GM19025 (cell line): ENCODE data around the gene PFN1.

Experiments used
- ATAC-seq: cut with Tn5 transposase; IDR thresholded peaks from one replicate; pipeline ENCODE4 v1.9.1; 2021; ENCODE audit warnings: mild to moderate bottlenecking, low read depth, moderate library complexity; ENCODE audit not compliant: unreplicated experiment

The PFN1 gene

DNA sequence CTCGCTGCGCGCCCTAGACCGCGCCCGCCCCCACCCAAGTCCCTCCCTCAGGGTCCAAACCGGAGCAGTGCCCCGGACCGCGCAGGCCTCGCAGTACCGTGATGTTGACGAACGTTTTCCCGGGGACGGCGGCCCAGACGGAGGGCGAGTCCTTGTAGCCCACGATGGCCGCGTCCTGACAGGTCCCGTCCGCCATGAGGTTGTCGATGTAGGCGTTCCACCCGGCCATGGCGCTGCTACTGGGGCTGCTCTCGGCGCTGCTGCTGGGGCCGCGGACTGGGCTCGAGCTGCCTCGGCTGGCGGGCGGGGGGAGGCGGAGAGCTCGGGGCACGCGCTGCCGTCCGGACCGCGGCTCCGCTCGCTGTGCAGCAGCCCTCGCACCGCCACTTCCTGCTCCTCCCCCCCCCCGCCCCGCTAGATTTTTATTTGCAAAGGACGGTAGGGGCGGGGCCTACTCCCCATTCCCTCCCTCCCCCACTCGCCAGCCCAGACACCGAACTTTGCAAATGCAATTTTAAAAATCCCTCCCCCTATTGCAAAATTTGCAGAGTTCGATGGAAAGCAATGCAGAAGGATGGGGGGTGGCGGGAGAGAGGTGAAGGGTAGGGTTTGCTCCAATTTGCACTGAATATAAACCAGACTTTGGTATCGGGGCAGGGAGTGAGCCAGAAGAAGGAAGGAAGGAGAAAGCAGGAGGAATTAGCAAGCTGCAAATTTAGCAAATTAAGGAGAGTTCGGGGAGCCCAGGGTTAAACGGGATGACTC, at the start of gene PFN1:
Gene PFN1 (minus strand): TSS at position 365 of the 765 bp plus-strand sequence. CDS start 136 bp downstream, at position 229.
- ATAC-seq, result no peak

DNA sequence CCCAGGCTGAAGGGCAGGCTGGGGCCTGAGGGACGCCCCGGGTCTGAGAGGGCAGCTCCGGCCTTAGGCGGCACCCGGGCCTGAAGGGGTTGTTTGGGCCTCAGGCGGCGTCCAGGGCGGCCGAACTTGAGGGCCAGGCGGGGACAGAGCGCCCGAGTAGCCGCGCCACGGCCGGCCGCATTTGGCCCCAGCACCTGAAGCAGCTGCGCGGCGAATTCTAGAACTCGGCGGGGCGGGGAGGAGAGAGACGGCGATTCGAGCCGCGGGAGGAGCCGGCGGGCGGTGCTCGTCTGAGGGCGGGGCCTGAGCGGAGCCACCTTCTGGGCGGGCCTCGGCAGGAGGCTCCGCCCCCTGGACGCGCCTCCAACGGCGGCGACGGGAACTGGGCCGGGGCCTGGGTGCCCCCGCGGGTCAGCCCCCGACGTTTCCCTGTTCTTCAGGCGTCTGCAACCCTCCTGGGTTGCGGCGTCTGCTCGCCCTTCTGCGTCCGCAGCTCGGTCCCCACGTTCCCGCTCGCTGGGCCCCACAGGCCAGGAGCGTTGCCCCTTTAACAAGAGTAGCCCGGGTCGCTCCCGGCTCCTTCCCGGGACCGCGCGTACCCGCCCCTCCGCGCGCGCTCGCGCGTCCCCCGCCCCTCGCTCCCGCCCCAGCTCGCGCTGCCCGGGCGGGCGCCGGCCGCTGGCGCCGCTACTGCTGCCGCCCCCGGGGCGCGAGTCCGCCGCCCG, 49.1 kb upstream of the PFN1 start, which contains the start of the genes INCA1 and KIF1C:
Gene INCA1 (minus strand): TSS at position 221 of the 725 bp plus-strand sequence. CDS start 3,085 bp downstream, outside the sequence.
Gene KIF1C (plus strand): TSS at position 649 of the 725 bp plus-strand sequence. CDS start 2,297 bp downstream, outside the sequence.
- ATAC-seq, result peak; percentile 88

GRCh38 chr17:4994081-4994595, 45.8 kb upstream of the PFN1 start:
- ATAC-seq, result no peak

- ATAC-seq, result no peak
These were observed 39.6 kb upstream of the PFN1 start for GRCh38 chr17:4987767-4988567.

GRCh38 chr17:4986951-4987766, 38.8 kb upstream of the PFN1 start, which contains the start of gene CAMTA2:
Gene CAMTA2, minus strand, starts transcription at chr17:4987675. Its CDS starts 1,453 bp downstream, at chr17:4986222.
- ATAC-seq, result peak; percentile 79

- no peak for ATAC-seq
These were observed 38.1 kb upstream of the PFN1 start for GRCh38 chr17:4986403-4986802.

DNA sequence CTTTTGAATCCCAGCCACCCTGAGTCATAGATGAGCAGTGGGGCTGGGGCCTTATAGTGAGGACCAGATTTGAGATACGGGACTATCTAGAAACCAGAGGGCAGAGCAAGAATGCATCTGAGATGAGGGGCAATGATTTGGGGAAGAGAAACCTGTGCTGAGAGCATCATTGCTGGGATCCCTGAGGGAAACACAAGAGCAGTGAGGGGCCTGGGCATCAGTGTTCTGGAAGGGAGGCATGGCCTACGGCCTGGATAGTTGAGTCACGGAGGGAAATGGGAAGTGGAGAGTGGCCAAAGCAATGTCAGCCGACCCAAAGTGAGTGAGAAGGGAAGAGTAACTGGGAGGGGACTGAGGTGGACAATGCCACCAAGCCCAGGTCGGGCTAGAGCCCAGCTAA, 34.0 kb upstream of the PFN1 start:
- ATAC-seq, result no peak

- no peak for ATAC-seq
These were observed 32.4 kb upstream of the PFN1 start for GRCh38 chr17:4980644-4981216.

DNA sequence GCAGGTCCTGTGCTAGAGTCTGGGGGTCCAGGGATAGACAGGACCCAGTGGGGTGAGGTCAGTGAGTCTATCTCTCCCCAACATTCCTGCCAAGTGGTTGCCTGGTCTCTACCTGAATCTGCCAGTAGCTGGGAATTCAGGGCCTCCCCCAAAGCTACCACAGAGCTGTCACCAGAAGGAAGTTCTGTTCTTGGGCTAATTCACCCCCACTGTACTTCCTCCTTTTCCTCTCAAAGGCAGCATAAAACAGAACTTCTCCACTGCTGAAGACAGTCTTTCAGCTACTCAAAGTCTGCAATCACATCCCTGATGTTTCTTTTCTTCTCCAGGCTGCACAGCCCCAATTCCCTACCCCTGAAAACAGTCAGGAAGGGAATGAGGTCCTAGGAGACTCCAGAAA, 30.4 kb upstream of the PFN1 start:
- no peak for ATAC-seq

- ATAC-seq, result no peak
These were observed 25.9 kb upstream of the PFN1 start for GRCh38 chr17:4974115-4974670.

- no peak for ATAC-seq
These were observed 25.2 kb upstream of the PFN1 start for GRCh38 chr17:4973256-4974114.

DNA sequence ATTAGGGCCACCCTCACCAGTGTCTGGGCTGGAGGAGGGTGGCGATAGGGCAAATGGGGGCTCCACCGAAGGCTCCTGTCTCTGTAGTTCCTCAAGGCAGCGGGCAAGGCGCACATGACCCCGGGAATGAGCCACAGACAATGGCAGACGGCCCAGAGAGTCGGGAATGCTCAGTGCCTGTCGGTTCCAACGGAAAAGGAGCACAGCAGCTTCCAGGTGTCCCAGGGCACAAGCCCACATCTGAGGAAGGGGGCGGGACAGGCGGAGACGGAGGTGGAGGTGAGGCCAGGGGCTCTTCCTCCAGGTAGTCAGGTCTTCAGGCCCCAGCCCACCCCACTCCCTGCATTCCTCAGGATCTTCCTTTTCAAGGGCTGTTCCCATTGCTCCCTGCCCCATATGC, 24.4 kb upstream of the PFN1 start:
- ATAC-seq, result no peak

DNA sequence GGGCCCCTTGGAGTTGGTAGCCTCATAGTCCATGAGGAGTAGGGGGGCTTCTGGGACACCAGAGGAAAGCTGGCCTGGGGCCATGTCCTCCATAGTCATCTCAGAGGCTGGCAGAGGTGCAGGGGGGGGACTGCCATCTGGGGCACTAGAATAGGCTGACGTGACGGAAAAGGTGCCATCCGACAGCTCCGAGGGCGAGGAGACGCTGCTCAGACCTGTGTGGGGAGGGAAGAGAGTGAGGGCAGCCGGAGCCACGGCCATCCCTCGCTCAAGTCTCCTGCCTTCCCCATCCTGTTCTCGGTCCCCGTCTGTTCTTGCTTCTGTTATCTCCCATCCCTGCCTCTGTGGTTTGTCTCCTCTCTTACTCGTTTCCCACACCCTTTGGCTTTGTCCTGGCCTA, 24.0 kb upstream of the PFN1 start:
- ATAC-seq, result no peak

DNA sequence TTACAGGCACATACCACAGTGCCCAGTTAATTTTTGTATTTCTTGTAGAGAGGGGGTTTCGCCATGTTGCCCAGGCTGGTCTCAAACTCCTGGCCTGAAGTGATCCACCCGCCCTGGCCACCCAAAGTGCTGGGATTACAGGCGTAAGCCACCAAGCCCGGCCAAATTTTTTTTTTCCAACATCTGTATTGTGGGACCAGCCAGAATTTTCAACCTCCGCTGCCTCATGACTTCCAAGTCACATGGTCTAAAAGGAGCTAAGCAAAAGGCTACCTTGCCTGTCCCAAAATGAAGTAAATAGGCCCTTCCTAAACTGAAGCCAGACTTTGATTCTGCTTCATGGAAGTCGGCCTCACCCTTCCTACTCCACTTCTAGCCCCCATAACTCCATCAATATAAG, 23.5 kb upstream of the PFN1 start:
- no peak for ATAC-seq

GRCh38 chr17:4970273-4970672, 21.9 kb upstream of the PFN1 start:
- ATAC-seq, result no peak

GRCh38 chr17:4969551-4970173, 21.3 kb upstream of the PFN1 start:
- no peak for ATAC-seq

DNA sequence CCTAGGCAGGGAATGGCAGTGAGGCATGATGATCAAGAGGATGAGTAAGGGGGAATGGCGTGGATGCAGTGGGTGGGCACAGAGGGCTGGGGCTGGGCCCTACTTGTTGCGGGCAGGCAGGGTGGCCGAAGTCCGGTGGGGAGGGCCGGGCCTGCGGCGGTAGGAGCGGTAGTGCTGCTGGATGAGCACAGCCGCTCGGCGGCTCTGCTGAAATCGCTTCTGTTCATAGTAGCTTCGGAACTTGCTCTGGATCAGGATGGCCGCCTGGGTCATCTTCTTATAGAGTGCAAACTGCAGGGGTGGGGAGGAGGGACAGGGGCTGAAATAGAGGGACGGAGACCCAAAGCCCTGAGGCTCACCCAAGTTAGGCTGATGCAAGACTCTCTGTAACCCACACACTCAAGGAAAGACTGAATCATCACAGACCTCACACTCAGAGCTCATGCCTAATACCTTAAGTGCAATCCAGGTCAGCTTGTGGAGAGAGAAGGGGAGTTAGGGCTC, 20.8 kb upstream of the PFN1 start:
- ATAC-seq, result no peak
